PC-9 (cell line): ENCODE measurements around the gene BBIP1. TPM values are rescaled to one million over a fixed set of nuclear protein-coding genes. Genes with fewer than 3 reads are reported as not detected.

Experiments
- BruUV-seq: library from RNA; stranded (reverse); fragments of 400-500 nt; replicated peaks from 2 replicates; lab custom pipeline; 2021; lab: Mats Ljungman, UMichigan
- CTCF ChIA-PET: fragments of 300-600 bp; sonication (Branson Sonifier 250); formaldehyde crosslinking; loops from one replicate; lab custom pipeline; 2022; ENCODE audit warnings: antibody characterized with exemption; lab: Charles Lee
- POLR2A ChIA-PET: fragments of 300-600 bp; sonication (Branson Sonifier 250); formaldehyde crosslinking; loops from one replicate; lab custom pipeline; 2022; ENCODE audit warnings: antibody characterized with exemption; ENCODE audit not compliant: unreplicated experiment; lab: Charles Lee
- DNase-seq, 2 experiments: peaks; one replicate each; pipeline versions ENCODE4 v3.0.0 to v3.0.0-alpha.2; 2015 to 2022; ENCODE audit warnings: mixed read lengths in 1 of 2
- H2AFZ ChIP-seq: fragments of 200-600 bp; sonication (generic); 2 replicates; pipeline ENCODE4 v1.8.1; 2017; ENCODE audit warnings: antibody characterized with exemption
- H3F3A ChIP-seq: fragments of 200-600 bp; sonication (generic); 2 replicates; pipeline ENCODE4 v1.8.1; 2017; ENCODE audit warnings: antibody characterized with exemption, mild to moderate bottlenecking, low read depth; ENCODE audit not compliant: insufficient read depth
- H3K27ac ChIP-seq: fragments of 200-600 bp; sonication (generic); 2 replicates; pipeline ENCODE4 v1.6.1; 2016; ENCODE audit warnings: mixed run types
- H3K27me3 ChIP-seq: fragments of 200-600 bp; sonication (generic); 2 replicates; pipeline ENCODE4 v1.6.1; 2016; ENCODE audit warnings: low read depth, mixed run types; ENCODE audit not compliant: insufficient read depth
- H3K36me3 ChIP-seq: fragments of 200-600 bp; sonication (generic); 2 replicates; pipeline ENCODE4 v1.6.1; 2016; ENCODE audit warnings: low read depth, mixed run types
- H3K4me1 ChIP-seq: fragments of 200-600 bp; sonication (generic); replicated peaks from 2 replicates; pipeline ENCODE4 v1.6.1; 2016; ENCODE audit warnings: mixed run types; ENCODE audit not compliant: insufficient read depth
- H3K4me2 ChIP-seq: fragments of 200-600 bp; sonication (generic); 2 replicates; pipeline ENCODE4 v1.6.1; 2017; ENCODE audit warnings: mixed run types
- H3K4me3 ChIP-seq: fragments of 200-600 bp; sonication (generic); 2 replicates; pipeline ENCODE4 v1.6.1; 2016; ENCODE audit warnings: mixed run types
- H3K79me2 ChIP-seq: fragments of 200-600 bp; sonication (generic); 2 replicates; pipeline ENCODE4 v1.6.1; 2017; ENCODE audit warnings: low read depth, mixed run types
- H3K9me2 ChIP-seq: fragments of 200-600 bp; sonication (generic); 2 replicates; pipeline ENCODE4 v1.8.1; 2017; ENCODE audit warnings: mild to moderate bottlenecking; ENCODE audit not compliant: insufficient read depth
- H3K9me3 ChIP-seq: fragments of 200-600 bp; sonication (generic); 2 replicates; pipeline ENCODE4 v1.8.1; 2016; ENCODE audit warnings: low read depth; ENCODE audit not compliant: insufficient read depth
- H4K20me1 ChIP-seq: fragments of 200-600 bp; sonication (generic); 2 replicates; pipeline ENCODE4 v1.8.1; 2017; ENCODE audit not compliant: insufficient read depth
- EZH2 ChIP-seq: fragments of 200-600 bp; sonication (generic); IDR thresholded peaks from 2 replicates; pipeline ENCODE4 v1.8.0; 2017; ENCODE audit warnings: antibody characterized with exemption, low read depth
- intact Hi-C: fragments of 100-400 bp; cut with micrococcal nuclease; formaldehyde crosslinking; loops from one replicate; pipeline ENCODE4 v1.10.0; 2022; ENCODE audit not compliant: unreplicated experiment
- total RNA-seq: library from RNA; stranded (reverse); gene quantifications from 2 replicates; pipeline ENCODE4 v1.2.3, GENCODE V29; 2021
- TF ChIP-seq, protein P1 (sequence below): fragments of 200-600 bp; sonication (generic); conservative IDR thresholded peaks from 2 replicates; pipeline ENCODE4 v1.6.1; 2017; ENCODE audit warnings: mixed run types, antibody characterized with exemption, mild to moderate bottlenecking, moderate library complexity

BBIP1 gene
- total RNA-seq, 1 experiment from 2014 or later: 14.9 TPM

DNA sequence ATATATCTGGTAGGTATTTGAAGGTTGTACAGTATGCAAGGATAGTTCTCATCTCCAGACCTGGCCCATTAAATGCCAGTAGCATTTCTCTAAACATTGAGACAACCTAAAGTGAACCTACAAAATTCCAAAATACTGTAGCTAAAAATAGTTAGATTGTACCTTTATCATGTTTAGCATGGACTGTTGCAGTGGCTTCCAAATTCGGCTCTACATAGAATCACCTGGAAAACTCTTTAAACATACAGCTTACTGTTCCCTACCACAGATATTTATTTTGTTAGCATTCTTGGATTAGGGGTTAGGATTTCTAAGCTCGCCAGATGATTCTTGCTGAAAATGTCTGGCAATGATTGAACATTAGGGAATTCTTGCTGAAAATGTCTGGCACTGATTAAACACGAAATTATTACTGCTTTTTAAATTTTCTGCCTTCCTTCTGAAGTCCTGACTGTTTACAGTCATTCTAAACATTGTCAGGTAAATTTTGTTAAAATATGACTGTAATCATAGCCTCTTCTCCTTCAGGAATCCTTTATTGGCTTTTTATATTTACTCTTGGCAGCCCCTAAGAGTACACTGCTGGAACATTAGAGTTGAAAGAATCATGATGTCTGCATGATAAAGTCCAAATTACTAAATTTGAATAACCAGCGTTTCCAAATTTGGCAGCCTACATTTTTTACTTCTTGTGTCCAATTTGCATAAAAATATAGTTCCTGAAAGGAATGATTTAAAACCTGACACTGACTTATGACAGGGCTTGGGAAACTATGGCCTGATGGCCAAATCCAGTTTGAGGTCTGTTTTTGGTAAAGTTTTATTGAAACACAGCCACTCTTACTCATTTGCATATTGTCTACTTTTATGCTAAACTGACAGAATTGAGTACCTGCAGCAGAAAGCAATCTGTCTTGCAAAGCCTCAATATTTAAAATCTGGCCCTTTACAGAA lies 40.7 kb upstream of the BBIP1 start:
- Histone ChIP-seq H3K9me2 (no peaks in the 10 kb centered on the region), H3F3A (no peaks in the 10 kb centered on the region), H3K27ac (no peak overlapping the region), H2AFZ (no peak overlapping the region), H4K20me1 (no peaks in the 10 kb centered on the region), H3K9me3 (no peaks in the 10 kb centered on the region), H3K27me3 (no peaks in the 10 kb centered on the region), H3K79me2 (no peaks in the 10 kb centered on the region; the same call in 1 of the 2 replicates), H3K36me3 (no peaks in the 10 kb centered on the region), H3K4me1 (no peaks in the 10 kb centered on the region), H3K4me2 (no peak overlapping the region), H3K4me3 (no peak overlapping the region)
- no TSS peak for BruUV-seq
- intact Hi-C loops: loop anchor here (10.0 kb wide), 1 partner anchor 45 kb away; no protein-coding TSS in a partner anchor
- DNase-seq: no peak
- ChIA-PET POLR2A (no interaction called here), CTCF (no interaction called here)
- TF ChIP-seq, protein P1, sequence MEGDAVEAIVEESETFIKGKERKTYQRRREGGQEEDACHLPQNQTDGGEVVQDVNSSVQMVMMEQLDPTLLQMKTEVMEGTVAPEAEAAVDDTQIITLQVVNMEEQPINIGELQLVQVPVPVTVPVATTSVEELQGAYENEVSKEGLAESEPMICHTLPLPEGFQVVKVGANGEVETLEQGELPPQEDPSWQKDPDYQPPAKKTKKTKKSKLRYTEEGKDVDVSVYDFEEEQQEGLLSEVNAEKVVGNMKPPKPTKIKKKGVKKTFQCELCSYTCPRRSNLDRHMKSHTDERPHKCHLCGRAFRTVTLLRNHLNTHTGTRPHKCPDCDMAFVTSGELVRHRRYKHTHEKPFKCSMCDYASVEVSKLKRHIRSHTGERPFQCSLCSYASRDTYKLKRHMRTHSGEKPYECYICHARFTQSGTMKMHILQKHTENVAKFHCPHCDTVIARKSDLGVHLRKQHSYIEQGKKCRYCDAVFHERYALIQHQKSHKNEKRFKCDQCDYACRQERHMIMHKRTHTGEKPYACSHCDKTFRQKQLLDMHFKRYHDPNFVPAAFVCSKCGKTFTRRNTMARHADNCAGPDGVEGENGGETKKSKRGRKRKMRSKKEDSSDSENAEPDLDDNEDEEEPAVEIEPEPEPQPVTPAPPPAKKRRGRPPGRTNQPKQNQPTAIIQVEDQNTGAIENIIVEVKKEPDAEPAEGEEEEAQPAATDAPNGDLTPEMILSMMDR: no peak
- no peak for TF ChIP-seq EZH2

- Histone ChIP-seq H3K36me3 (no peaks in the 10 kb centered on the region), H3K9me2 (no peaks in the 10 kb centered on the region), H3K4me2 (no peak overlapping the region), H3K27ac (no peak overlapping the region), H3K27me3 (no peaks in the 10 kb centered on the region), H3K4me3 (no peak overlapping the region), H3K9me3 (no peaks in the 10 kb centered on the region), H3K79me2 (no peaks in the 10 kb centered on the region; the same call in 1 of the 2 replicates), H4K20me1 (no peaks in the 10 kb centered on the region), H3F3A (no peaks in the 10 kb centered on the region), H2AFZ (no peak overlapping the region), H3K4me1 (no peaks in the 10 kb centered on the region)
- CTCF ChIA-PET: no interaction called here
- DNase-seq: no peak
- BruUV-seq: no TSS peak
- intact Hi-C loops: loop anchor here (10.0 kb wide), 1 partner anchor 47 kb away; no protein-coding TSS in a partner anchor
- TF ChIP-seq, protein P1: no peak
- TF ChIP-seq EZH2: no peak
- POLR2A ChIA-PET: no interaction called here
Measured at GRCh38 chr10:110957606-110958005, 38.6 kb upstream of the BBIP1 start.

DNA sequence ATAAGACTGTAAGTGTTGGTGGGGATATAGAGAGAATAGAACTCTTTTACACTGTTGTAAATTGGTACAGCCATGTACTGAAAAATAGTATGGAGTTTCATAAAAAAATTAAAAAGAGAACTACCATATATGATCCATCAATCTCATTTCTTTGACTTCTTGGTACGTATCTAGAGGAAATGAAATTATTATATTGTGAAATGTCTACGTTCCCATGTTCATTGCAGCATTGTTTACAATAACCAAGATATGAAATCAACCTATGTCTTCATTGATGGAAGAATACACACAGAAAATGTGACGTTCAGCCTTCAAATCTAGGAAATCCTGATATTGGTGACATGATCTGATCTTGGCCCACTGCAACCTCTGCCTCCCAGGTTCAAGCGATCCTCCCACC lies 32.4 kb upstream of the BBIP1 start:
- H4K20me1 ChIP-seq: no peaks in the 10 kb centered on the region
- intact Hi-C loops: loop anchor here (10.0 kb wide), 1 partner anchor 53 kb away; no protein-coding TSS in a partner anchor
- no peaks in the 10 kb centered on the region for H3K36me3 ChIP-seq
- H3K79me2 ChIP-seq: no peaks in the 10 kb centered on the region
- H3K27me3 ChIP-seq: no peaks in the 10 kb centered on the region
- H3K27ac ChIP-seq: no peak overlapping the region
- no peak overlapping the region for H3K4me3 ChIP-seq
- ChIA-PET CTCF (no interaction called here), POLR2A (no interaction called here)
- H3K4me2 ChIP-seq: no peak overlapping the region
- TF ChIP-seq, protein P1: no peak
- no peak for TF ChIP-seq EZH2
- no peaks in the 10 kb centered on the region for H3K9me3 ChIP-seq
- H3K4me1 ChIP-seq: no peaks in the 10 kb centered on the region
- H2AFZ ChIP-seq: no peak overlapping the region
- no peaks in the 10 kb centered on the region for H3K9me2 ChIP-seq
- DNase-seq: no peak
- no peaks in the 10 kb centered on the region for H3F3A ChIP-seq
- no TSS peak for BruUV-seq
